ENCODE results near the gene EXOC2.

GRCh38 chr6:452301-453067, 240.5 kb downstream of the EXOC2 start:
- TF ChIP-seq CTCF (IDR thresholded peaks at IDR 0.05 in 8 of 11, conservative IDR thresholded peaks at IDR 0.05 in 3 of 11) (no peak), POLR2A (IDR thresholded peaks at IDR 0.05) (no peak)

Data from spleen (tissue), 7 donors.